GM21515 (cell line): ENCODE results near the gene PCK2.

Experiments
- ATAC-seq: cut with Tn5 transposase; IDR thresholded peaks from one replicate; pipeline ENCODE4 v1.9.1; 2021; ENCODE audit not compliant: unreplicated experiment

The PCK2 gene

GRCh38 chr14:24150567-24150966, 56.5 kb downstream of the PCK2 start:
- no peak for ATAC-seq

GRCh38 chr14:24150993-24151392, 56.9 kb downstream of the PCK2 start:
- no peak for ATAC-seq

GRCh38 chr14:24151404-24152080, 57.4 kb downstream of the PCK2 start:
- no peak for ATAC-seq
